ENCODE measurements around the gene SOHLH1.

DNA sequence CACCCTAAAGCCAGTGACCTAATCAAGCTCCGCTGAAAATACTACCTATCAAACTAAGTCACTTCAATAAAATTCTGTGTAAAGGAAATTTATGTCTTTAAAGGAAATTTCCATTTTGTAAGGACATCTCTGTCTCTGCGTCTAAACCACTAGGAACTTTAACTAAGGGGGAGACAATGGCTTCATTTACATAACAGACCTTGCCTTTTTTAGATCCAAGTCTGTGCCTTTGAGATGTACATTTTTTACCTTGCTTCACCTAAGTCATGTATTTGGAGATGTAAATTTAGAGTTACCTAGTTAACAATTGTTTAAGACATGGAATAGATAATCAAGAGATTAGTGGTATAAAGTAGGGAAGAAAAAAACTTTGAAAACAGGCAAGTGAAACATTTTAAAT, 49.8 kb downstream of the SOHLH1 start:
- TF ChIP-seq, protein P1, sequence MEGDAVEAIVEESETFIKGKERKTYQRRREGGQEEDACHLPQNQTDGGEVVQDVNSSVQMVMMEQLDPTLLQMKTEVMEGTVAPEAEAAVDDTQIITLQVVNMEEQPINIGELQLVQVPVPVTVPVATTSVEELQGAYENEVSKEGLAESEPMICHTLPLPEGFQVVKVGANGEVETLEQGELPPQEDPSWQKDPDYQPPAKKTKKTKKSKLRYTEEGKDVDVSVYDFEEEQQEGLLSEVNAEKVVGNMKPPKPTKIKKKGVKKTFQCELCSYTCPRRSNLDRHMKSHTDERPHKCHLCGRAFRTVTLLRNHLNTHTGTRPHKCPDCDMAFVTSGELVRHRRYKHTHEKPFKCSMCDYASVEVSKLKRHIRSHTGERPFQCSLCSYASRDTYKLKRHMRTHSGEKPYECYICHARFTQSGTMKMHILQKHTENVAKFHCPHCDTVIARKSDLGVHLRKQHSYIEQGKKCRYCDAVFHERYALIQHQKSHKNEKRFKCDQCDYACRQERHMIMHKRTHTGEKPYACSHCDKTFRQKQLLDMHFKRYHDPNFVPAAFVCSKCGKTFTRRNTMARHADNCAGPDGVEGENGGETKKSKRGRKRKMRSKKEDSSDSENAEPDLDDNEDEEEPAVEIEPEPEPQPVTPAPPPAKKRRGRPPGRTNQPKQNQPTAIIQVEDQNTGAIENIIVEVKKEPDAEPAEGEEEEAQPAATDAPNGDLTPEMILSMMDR (IDR thresholded peaks at IDR 0.05), result no peak
- no peak for TF ChIP-seq ZFX (IDR thresholded peaks at IDR 0.05; ENCODE audit: borderline replicate concordance)
